Endodermal cell (in vitro differentiated cells): ENCODE results near the gene DPF3. TPM values are rescaled to one million over a fixed set of nuclear protein-coding genes. Genes with fewer than 3 reads are reported as not detected.

Experiments
- DNase-seq: peaks from one replicate; pipeline ENCODE4 v3.0.0-alpha.2; 2017
- H3K27ac ChIP-seq: 2 replicates; pipeline ENCODE4 v1.5.1; 2013; ENCODE audit warnings: mild to moderate bottlenecking, low read depth, low read length, moderate library complexity
- H3K27me3 ChIP-seq: 2 replicates; pipeline ENCODE4 v1.6.1; 2013; ENCODE audit warnings: mild to moderate bottlenecking, low read length, moderate library complexity; ENCODE audit not compliant: insufficient read depth, control insufficient read depth, poor library complexity, severe bottlenecking
- H3K36me3 ChIP-seq: 2 replicates; pipeline ENCODE4 v1.7.0; 2013; ENCODE audit warnings: mild to moderate bottlenecking, low read length, moderate library complexity; ENCODE audit not compliant: control insufficient read depth, insufficient read depth
- H3K4me1 ChIP-seq: one replicate; pipeline ENCODE4 v1.7.0; 2013; ENCODE audit warnings: low read length; ENCODE audit not compliant: control insufficient read depth, insufficient read depth
- H3K4me3 ChIP-seq: 2 replicates; pipeline ENCODE4 v1.5.1; 2013; ENCODE audit warnings: mild to moderate bottlenecking, low read length, moderate library complexity
- H3K9ac ChIP-seq: 2 replicates; pipeline ENCODE4 v1.6.1; 2013; ENCODE audit warnings: mild to moderate bottlenecking, low read length, moderate library complexity; ENCODE audit not compliant: poor library complexity, severe bottlenecking; ENCODE audit errors: extremely low read depth
- H3K9me3 ChIP-seq: 2 replicates; pipeline ENCODE4 v1.6.1; 2013; ENCODE audit warnings: mild to moderate bottlenecking, low read length, moderate library complexity; ENCODE audit not compliant: control insufficient read depth
- H3K27ac Mint-ChIP-seq: 2 replicates; pipeline ENCODE4 v1.8.0; 2020; ENCODE audit warnings: mixed read lengths
- H3K27me3 Mint-ChIP-seq: 2 replicates; pipeline ENCODE4 v1.8.0; 2021; ENCODE audit warnings: mild to moderate bottlenecking, mixed read lengths; ENCODE audit not compliant: insufficient read depth
- H3K36me3 Mint-ChIP-seq: 2 replicates; pipeline ENCODE4 v1.8.0; 2020; ENCODE audit warnings: low read depth, mixed read lengths
- H3K4me1 Mint-ChIP-seq: 2 replicates; pipeline ENCODE4 v1.8.0; 2020; ENCODE audit warnings: mixed read lengths
- H3K4me3 Mint-ChIP-seq: 2 replicates; pipeline ENCODE4 v1.8.0; 2020; ENCODE audit warnings: mild to moderate bottlenecking, moderate library complexity, mixed read lengths
- H3K9me3 Mint-ChIP-seq: 2 replicates; pipeline ENCODE4 v1.8.0; 2020; ENCODE audit warnings: mild to moderate bottlenecking, mixed read lengths
- CTCF ChIP-seq: fragments of 200-600 bp; sonication (generic); conservative IDR thresholded peaks from 2 replicates; pipeline ENCODE4 v1.5.0; 2021; ENCODE audit warnings: antibody characterized with exemption, mild to moderate bottlenecking
- WGBS, 2 experiments: methylation state at CpG; one replicate each; pipeline versions ENCODE4 v1.1.5 to v1.1.7; 2013; ENCODE audit warnings: missing lambda C conversion rate in 2 of 2, mixed read lengths in 1 of 2; ENCODE audit not compliant: insufficient coverage in 1 of 2, insufficient read length in 1 of 2; 5-methylcytosine and 5-hydroxymethylcytosine counted together
- total RNA-seq, 2 donors: library from RNA; stranded (reverse); fragmentation: NEBNext Ultra II Directional in 1 of 2; extraction: Animal tissue kit (Norgen Biotek cat#: 25700) in 1 of 2; gene quantifications; 2 replicates in 1 of 2; 3 replicates in 1 of 2; pipeline ENCODE4 v1.2.1, GENCODE V29; 2021

DPF3 gene
- total RNA-seq, 2 donors from 2014 or later = not detected

GRCh38 chr14:72801836-72802587 lies 91.9 kb downstream of the DPF3 start:
- no peak overlapping the region for H3K9ac ChIP-seq
- WGBS, 2 experiments = 89 to 90% methylated on average over 4 to 5 of the region's 5 CpGs
- Mint-ChIP-seq H3K4me1 (peaks cover 7% of the 10 kb centered on the region), H3K27me3 (peaks cover 48% of the 10 kb centered on the region), H3K36me3 (no peaks in the 10 kb centered on the region), H3K4me3 (no peak overlapping the region), H3K9me3 (no peaks in the 10 kb centered on the region), H3K27ac (no peak overlapping the region)
- H3K27ac ChIP-seq = no peak overlapping the region
- H3K9me3 ChIP-seq = no peaks in the 10 kb centered on the region
- TF ChIP-seq CTCF = no peak
- H3K4me1 ChIP-seq = no peaks in the 10 kb centered on the region
- DNase-seq = no peak
- H3K36me3 ChIP-seq = no peaks in the 10 kb centered on the region
- H3K4me3 ChIP-seq = no peak overlapping the region
- no peaks in the 10 kb centered on the region for H3K27me3 ChIP-seq

GRCh38 chr14:72801381-72801812 lies 92.5 kb downstream of the DPF3 start:
- Histone ChIP-seq H3K27me3 (no peaks in the 10 kb centered on the region), H3K27ac (no peak overlapping the region), H3K9me3 (no peaks in the 10 kb centered on the region), H3K4me1 (no peaks in the 10 kb centered on the region), H3K4me3 (no peak overlapping the region), H3K9ac (no peak overlapping the region), H3K36me3 (no peaks in the 10 kb centered on the region)
- peaks cover 42% of the 10 kb centered on the region for H3K27me3 Mint-ChIP-seq
- peaks cover 7% of the 10 kb centered on the region for H3K4me1 Mint-ChIP-seq
- WGBS, 2 experiments = 88 to 98% methylated on average over 3 to 4 of the region's 4 CpGs
- TF ChIP-seq CTCF = no peak
- no peak overlapping the region for H3K27ac Mint-ChIP-seq
- no peaks in the 10 kb centered on the region for H3K9me3 Mint-ChIP-seq
- no peak overlapping the region for H3K4me3 Mint-ChIP-seq
- H3K36me3 Mint-ChIP-seq = no peaks in the 10 kb centered on the region
- DNase-seq = no peak

- H3K27ac ChIP-seq = no peak overlapping the region
- H3K9ac ChIP-seq = no peak overlapping the region
- no peak for TF ChIP-seq CTCF
- H3K36me3 Mint-ChIP-seq = no peaks in the 10 kb centered on the region
- no peaks in the 10 kb centered on the region for H3K36me3 ChIP-seq
- no peak for DNase-seq
- no peaks in the 10 kb centered on the region for H3K4me1 ChIP-seq
- H3K27me3 ChIP-seq = no peaks in the 10 kb centered on the region
- 92 to 100% methylated on average over 2 to 4 of the region's 4 CpGs for WGBS, 2 experiments
- H3K27me3 Mint-ChIP-seq = peaks cover 37% of the 10 kb centered on the region
- no peak overlapping the region for H3K27ac Mint-ChIP-seq
- no peaks in the 10 kb centered on the region for H3K9me3 ChIP-seq
- H3K9me3 Mint-ChIP-seq = no peaks in the 10 kb centered on the region
- H3K4me1 Mint-ChIP-seq = peaks cover 7% of the 10 kb centered on the region
- H3K4me3 Mint-ChIP-seq = no peak overlapping the region
- no peak overlapping the region for H3K4me3 ChIP-seq
Observed at GRCh38 chr14:72800848-72801370, 93.0 kb downstream of the DPF3 start.
